ENCODE measurements around the gene PCDHA5. TPM values are rescaled to one million over a fixed set of nuclear protein-coding genes. Genes with fewer than 3 reads are reported as not detected.
"Not testable (repeated sequence)": the region's sequence is repeated elsewhere in the genome, so short reads cannot be mapped to it uniquely, and the experiment has no call there.

The PCDHA5 gene
- total RNA-seq, result not detected in 2 replicates

DNA sequence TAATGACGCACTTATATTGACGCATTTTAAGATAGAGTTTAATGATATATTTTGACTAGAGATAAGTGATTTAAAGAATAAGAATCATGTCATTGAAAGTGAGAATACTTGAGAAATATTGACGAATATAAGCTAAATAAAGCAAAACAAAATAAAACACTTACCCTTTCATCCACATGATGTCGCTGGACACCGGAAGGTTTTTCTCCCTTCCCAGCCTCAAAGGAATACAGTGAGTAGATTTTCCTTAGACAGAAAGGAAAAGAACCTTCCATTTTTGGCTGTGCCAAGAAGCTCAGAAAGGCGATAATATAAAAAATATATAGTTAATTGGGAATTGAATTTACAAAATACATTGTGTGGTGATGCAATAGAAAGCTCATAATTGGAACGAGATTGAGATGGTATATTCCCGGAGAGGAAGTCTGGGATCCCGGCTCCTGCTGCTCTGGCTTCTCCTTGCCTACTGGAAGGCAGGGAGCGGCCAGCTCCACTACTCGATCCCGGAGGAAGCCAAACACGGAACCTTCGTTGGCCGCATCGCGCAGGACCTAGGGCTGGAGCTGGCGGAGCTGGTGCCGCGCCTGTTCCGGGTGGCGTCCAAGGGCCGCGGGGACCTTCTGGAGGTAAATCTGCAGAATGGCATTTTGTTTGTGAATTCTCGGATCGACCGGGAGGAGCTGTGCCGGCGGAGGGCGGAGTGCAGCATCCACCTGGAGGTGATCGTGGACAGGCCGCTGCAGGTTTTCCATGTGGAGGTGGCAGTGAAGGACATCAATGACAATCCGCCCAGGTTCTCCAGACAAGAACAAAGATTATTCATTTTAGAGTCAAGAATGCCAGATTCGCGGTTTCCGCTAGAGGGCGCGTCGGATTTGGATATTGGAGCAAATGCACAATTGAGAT lies at the start of gene PCDHA5:
Gene PCDHA5, plus strand, starts transcription at position 239 of the 906 bp plus-strand sequence.
- H3K4me1 Mint-ChIP-seq (ENCODE audit: low read depth), result no peaks in the 10 kb centered on the region
- no peaks in the 10 kb centered on the region for H3K27me3 Mint-ChIP-seq (ENCODE audit: low read depth)
- DNase-seq (ENCODE audit: low spot score), result no peak
- no peaks in the 10 kb centered on the region for H3K36me3 Mint-ChIP-seq (ENCODE audit: low read depth)
- H3K9me3 Mint-ChIP-seq, result peaks cover 20% of the 10 kb centered on the region
- intact Hi-C loops (cut with micrococcal nuclease), result no loop called here
- H3K4me3 Mint-ChIP-seq (ENCODE audit: low read depth), result no peak within 1 kb of the TSS
- no peak within 1 kb of the TSS for H3K27ac Mint-ChIP-seq

DNA sequence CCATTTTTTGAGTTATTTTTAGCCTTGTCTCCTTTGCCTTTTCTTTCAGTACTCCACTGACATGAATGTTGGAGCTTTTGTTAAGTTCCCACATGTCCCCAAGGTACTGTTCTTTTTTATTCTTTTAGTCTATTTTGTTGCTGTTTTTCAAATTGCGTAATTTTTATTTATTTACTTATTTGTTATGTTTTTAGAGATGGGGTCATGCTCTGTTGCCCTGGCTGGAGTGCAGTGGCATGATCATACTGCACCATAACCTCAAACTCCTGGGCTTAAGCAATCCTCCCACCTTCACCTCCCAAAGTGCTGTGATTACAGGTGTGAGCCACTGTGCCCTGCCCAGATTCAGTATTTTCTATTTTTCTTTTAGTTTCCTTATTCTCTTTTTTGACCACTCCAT lies 40.9 kb upstream of the PCDHA5 start:
- Mint-ChIP-seq H3K4me3 (ENCODE audit: low read depth) (no peak overlapping the region), H3K9me3 (peaks cover 73% of the 10 kb centered on the region), H3K27ac (no peak overlapping the region), H3K4me1 (ENCODE audit: low read depth) (no peaks in the 10 kb centered on the region), H3K36me3 (ENCODE audit: low read depth) (peaks cover 6% of the 10 kb centered on the region), H3K27me3 (ENCODE audit: low read depth) (no peaks in the 10 kb centered on the region)
- DNase-seq (ENCODE audit: low spot score), result no peak
- intact Hi-C loops (cut with micrococcal nuclease), result no loop called here

DNA sequence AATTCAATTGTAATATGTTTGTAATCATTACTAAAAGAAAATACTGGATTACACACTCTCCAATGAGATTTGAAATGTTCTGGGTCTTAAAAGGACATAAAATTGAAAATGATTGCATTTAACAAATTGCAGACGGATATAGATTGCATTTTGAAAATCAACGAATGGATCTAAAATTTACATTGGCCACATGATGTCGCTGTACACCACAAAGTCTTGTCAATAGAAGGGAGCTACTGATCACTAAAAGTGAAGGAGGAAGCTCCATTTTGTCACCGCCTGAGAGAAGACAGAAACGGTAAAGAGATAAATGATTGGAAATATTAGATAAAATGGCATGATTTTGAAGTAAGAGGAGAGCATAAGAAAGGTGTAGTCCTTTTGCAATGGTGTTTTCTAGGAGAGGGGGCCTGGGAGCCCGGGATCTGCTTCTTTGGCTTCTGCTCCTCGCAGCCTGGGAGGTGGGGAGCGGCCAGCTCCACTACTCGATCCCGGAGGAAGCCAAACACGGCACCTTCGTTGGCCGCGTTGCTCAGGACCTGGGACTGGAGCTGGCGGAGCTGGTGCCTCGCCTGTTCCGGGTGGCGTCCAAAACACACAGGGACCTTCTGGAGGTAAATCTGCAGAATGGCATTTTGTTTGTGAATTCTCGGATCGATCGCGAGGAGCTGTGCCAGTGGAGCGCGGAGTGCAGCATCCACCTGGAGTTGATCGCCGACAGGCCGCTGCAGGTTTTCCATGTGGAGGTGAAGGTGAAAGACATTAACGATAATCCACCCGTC lies 35.3 kb upstream of the PCDHA5 start, which contains the start of gene PCDHA1:
Gene PCDHA1, plus strand, starts transcription at position 236 of the 782 bp plus-strand sequence.
- H3K36me3 Mint-ChIP-seq (ENCODE audit: low read depth), result no peaks in the 10 kb centered on the region
- no peak within 1 kb of the TSS for H3K4me3 Mint-ChIP-seq (ENCODE audit: low read depth)
- intact Hi-C loops (cut with micrococcal nuclease), result no loop called here
- H3K9me3 Mint-ChIP-seq, result peaks cover 43% of the 10 kb centered on the region
- H3K4me1 Mint-ChIP-seq (ENCODE audit: low read depth), result no peaks in the 10 kb centered on the region
- DNase-seq (ENCODE audit: low spot score), result no peak
- H3K27me3 Mint-ChIP-seq (ENCODE audit: low read depth), result no peaks in the 10 kb centered on the region
- H3K27ac Mint-ChIP-seq, result no peak within 1 kb of the TSS

DNA sequence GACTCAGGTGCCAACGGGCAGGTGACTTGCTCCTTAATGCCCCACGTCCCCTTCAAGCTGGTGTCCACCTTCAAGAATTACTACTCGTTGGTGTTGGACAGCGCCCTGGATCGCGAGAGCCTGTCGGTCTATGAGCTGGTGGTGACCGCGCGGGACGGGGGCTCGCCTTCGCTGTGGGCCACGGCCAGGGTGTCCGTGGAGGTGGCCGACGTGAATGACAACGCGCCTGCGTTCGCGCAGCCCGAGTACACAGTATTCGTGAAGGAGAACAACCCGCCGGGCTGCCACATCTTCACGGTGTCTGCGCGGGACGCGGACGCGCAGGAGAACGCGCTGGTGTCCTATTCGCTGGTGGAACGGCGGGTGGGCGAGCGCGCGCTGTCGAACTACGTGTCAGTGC lies 34.0 kb upstream of the PCDHA5 start:
- H3K4me3 Mint-ChIP-seq (ENCODE audit: low read depth); intact Hi-C loops (cut with micrococcal nuclease); DNase-seq (ENCODE audit: low spot score); H3K27me3 Mint-ChIP-seq (ENCODE audit: low read depth); H3K27ac Mint-ChIP-seq; H3K4me1 Mint-ChIP-seq (ENCODE audit: low read depth); H3K36me3 Mint-ChIP-seq (ENCODE audit: low read depth): not testable (repeated sequence)
- peaks cover 41% of the 10 kb centered on the region for H3K9me3 Mint-ChIP-seq

DNA sequence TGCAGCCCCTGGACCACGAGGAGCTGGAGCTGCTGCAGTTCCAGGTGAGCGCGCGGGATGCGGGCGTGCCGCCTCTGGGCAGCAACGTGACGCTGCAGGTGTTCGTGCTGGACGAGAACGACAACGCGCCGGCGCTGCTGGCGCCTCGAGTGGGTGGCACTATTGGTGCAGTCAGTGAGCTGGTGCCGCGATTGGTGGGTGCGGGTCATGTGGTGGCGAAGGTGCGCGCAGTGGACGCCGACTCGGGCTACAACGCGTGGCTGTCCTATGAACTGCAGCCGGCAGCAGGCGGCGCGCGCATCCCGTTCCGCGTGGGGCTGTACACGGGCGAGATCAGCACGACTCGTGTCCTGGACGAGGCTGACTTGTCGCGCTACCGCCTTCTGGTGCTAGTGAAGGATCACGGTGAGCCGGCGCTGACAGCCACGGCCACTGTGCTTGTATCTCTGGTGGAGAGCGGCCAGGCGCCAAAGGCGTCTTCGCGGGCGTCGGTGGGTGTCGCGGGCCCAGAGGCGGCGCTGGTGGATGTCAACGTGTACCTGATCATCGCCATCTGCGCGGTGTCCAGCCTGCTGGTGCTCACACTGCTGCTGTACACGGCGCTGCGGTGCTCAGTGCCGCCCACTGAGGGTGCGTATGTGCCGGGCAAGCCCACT lies 33.4 kb upstream of the PCDHA5 start:
- H3K36me3 Mint-ChIP-seq (ENCODE audit: low read depth); DNase-seq (ENCODE audit: low spot score); intact Hi-C loops (cut with micrococcal nuclease); H3K27ac Mint-ChIP-seq; H3K4me1 Mint-ChIP-seq (ENCODE audit: low read depth); H3K27me3 Mint-ChIP-seq (ENCODE audit: low read depth); H3K4me3 Mint-ChIP-seq (ENCODE audit: low read depth): not testable (repeated sequence)
- H3K9me3 Mint-ChIP-seq, result peaks cover 43% of the 10 kb centered on the region

DNA sequence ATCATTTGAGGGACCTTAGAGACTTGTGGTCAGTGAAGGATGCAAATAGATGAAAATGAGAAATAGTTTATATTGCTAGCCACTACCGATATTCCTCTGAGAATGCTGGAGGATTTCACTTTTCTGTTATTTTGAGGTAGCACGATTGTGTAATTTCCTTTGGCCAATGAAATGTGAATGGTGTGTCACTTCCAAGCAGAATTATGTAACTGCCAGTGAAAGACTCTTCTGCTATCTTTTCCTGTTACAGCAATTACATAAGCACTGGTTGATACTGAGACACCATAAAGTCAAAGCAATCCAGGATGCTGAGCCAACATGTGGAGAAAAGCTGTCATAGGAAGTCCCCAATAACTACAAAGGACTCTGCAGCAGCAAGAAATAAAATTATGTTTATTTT lies 30.3 kb upstream of the PCDHA5 start:
- Mint-ChIP-seq H3K4me3 (ENCODE audit: low read depth) (no peak overlapping the region), H3K27ac (no peak overlapping the region), H3K4me1 (ENCODE audit: low read depth) (no peaks in the 10 kb centered on the region), H3K27me3 (ENCODE audit: low read depth) (no peaks in the 10 kb centered on the region), H3K36me3 (ENCODE audit: low read depth) (no peaks in the 10 kb centered on the region), H3K9me3 (peaks cover 35% of the 10 kb centered on the region)
- intact Hi-C loops (cut with micrococcal nuclease), result loop anchor here (10.0 kb wide), 1 partner anchor 64 kb away; the partner anchor contains the start of gene PCDHA10
- no peak for DNase-seq (ENCODE audit: low spot score)

DNA sequence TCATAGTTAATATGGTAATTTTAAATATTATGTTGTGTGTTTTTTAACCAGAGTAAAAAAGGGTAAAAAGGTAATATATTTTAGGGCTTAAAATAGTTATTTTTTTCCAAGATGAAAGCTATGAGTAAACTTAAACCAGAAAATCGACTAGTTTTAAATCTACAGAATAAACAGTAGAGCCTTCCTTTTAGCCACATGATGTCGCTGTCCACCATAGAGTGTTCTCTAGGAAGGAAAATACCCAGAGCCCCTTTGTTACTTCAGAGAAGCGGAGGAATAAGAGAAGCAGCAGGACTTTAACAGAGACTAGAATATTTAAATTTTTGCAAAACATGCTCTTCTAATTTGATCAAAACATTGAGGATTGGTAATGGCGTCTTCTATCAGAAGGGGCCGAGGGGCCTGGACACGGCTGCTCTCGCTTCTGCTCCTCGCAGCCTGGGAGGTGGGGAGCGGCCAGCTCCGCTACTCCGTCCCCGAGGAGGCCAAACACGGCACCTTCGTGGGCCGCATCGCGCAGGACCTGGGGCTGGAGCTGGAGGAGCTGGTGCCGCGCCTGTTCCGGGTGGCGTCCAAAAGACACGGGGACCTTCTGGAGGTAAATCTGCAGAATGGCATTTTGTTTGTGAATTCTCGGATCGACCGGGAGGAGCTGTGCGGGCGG lies 26.7 kb upstream of the PCDHA5 start, which contains the start of gene PCDHA2:
Gene PCDHA2, plus strand, starts transcription at position 258 of the 664 bp plus-strand sequence.
- Mint-ChIP-seq H3K4me1 (ENCODE audit: low read depth) (no peaks in the 10 kb centered on the region), H3K4me3 (ENCODE audit: low read depth) (no peak within 1 kb of the TSS), H3K27me3 (ENCODE audit: low read depth) (no peaks in the 10 kb centered on the region), H3K36me3 (ENCODE audit: low read depth) (no peaks in the 10 kb centered on the region), H3K9me3 (peaks cover 25% of the 10 kb centered on the region), H3K27ac (no peak within 1 kb of the TSS)
- intact Hi-C loops (cut with micrococcal nuclease), result loop anchor here (10.0 kb wide), 1 partner anchor 60 kb away; the partner anchor contains the start of gene PCDHA10
- no peak for DNase-seq (ENCODE audit: low spot score)

DNA sequence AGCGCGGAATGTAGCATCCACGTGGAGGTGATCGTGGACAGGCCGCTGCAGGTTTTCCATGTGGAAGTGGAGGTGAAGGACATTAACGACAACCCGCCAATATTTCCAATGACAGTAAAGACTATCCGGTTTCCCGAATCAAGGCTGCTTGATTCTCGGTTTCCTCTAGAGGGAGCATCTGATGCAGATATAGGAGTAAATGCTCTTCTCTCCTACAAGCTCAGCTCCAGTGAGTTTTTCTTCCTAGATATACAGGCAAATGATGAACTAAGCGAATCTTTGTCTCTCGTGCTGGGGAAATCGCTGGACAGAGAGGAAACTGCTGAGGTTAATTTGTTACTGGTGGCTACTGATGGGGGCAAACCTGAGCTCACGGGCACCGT lies 26.2 kb upstream of the PCDHA5 start:
- no peaks in the 10 kb centered on the region for H3K4me1 Mint-ChIP-seq (ENCODE audit: low read depth)
- no peaks in the 10 kb centered on the region for H3K36me3 Mint-ChIP-seq (ENCODE audit: low read depth)
- peaks cover 29% of the 10 kb centered on the region for H3K9me3 Mint-ChIP-seq
- H3K27me3 Mint-ChIP-seq (ENCODE audit: low read depth), result no peaks in the 10 kb centered on the region
- no peak overlapping the region for H3K27ac Mint-ChIP-seq
- no peak for DNase-seq (ENCODE audit: low spot score)
- no peak overlapping the region for H3K4me3 Mint-ChIP-seq (ENCODE audit: low read depth)
- intact Hi-C loops (cut with micrococcal nuclease), result loop anchor here (10.0 kb wide), 1 partner anchor 60 kb away; the partner anchor contains the start of gene PCDHA10

DNA sequence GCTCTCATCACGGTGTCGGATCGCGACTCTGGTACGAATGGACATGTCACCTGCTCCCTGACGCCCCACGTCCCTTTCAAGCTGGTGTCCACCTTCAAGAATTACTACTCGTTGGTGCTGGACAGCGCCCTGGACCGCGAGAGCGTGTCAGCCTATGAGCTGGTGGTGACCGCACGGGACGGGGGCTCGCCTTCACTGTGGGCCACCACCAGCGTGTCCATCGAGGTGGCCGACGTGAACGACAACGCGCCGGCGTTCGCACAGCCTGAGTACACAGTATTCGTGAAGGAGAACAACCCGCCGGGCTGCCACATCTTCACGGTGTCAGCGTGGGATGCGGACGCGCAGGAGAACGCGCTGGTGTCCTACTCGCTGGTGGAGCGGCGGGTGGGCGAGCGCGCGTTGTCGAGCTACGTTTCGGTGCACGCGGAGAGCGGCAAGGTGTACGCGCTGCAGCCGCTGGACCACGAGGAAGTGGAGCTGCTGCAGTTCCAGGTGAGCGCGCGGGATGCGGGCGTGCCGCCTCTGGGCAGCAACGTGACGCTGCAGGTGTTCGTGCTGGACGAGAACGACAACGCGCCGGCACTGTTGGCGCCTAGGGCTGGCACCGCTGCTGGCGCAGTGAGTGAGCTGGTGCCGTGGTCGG lies 25.2 kb upstream of the PCDHA5 start:
- peaks cover 34% of the 10 kb centered on the region for H3K9me3 Mint-ChIP-seq
- DNase-seq (ENCODE audit: low spot score); H3K27me3 Mint-ChIP-seq (ENCODE audit: low read depth); H3K4me1 Mint-ChIP-seq (ENCODE audit: low read depth); H3K4me3 Mint-ChIP-seq (ENCODE audit: low read depth); H3K36me3 Mint-ChIP-seq (ENCODE audit: low read depth); H3K27ac Mint-ChIP-seq: not testable (repeated sequence)
- intact Hi-C loops (cut with micrococcal nuclease), result loop anchor here (10.0 kb wide), 1 partner anchor 59 kb away; the partner anchor contains the start of gene PCDHA10

DNA sequence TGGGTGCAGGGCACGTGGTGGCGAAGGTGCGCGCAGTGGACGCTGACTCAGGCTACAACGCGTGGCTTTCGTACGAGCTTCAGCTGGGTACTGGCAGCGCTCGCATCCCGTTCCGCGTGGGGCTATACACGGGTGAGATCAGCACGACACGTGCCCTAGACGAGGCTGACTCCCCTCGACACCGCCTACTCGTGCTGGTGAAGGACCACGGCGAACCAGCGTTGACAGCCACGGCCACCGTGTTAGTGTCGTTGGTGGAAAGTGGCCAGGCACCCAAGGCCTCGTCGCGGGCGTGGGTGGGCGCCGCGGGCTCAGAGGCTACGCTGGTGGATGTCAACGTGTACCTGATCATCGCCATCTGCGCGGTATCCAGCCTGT lies 24.7 kb upstream of the PCDHA5 start:
- peaks cover 34% of the 10 kb centered on the region for H3K9me3 Mint-ChIP-seq
- H3K27me3 Mint-ChIP-seq (ENCODE audit: low read depth), result no peaks in the 10 kb centered on the region
- intact Hi-C loops (cut with micrococcal nuclease), result loop anchor here (10.0 kb wide), 1 partner anchor 58 kb away; the partner anchor contains the start of gene PCDHA10
- no peak overlapping the region for H3K27ac Mint-ChIP-seq
- no peaks in the 10 kb centered on the region for H3K4me1 Mint-ChIP-seq (ENCODE audit: low read depth)
- no peaks in the 10 kb centered on the region for H3K36me3 Mint-ChIP-seq (ENCODE audit: low read depth)
- H3K4me3 Mint-ChIP-seq (ENCODE audit: low read depth), result no peak overlapping the region
- DNase-seq (ENCODE audit: low spot score), result no peak

DNA sequence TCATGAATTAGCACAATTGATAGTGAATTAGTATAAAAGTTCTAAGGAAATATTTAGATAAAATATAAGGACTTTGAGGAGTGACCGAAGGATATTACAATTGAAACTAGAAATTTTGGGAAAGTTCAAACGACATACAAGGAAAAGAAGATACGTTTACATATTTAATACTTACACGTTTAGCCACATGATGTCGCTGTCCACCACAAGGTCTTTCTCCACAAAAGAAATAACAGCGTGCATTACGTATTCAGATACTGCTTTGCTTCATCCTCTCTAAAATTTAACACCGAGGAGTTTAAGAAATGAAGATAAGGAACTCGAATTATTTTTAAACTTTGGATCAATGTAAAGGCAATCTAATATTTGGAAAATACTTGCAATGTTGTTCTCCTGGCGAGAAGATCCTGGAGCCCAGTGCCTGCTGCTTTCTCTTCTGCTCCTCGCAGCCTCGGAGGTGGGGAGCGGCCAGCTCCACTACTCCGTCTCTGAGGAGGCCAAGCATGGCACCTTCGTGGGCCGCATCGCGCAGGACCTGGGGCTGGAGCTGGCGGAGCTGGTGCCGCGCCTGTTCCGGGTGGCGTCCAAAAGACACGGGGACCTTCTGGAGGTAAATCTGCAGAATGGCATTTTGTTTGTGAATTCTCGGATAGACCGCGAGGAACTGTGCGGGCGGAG lies 20.5 kb upstream of the PCDHA5 start, which contains the start of gene PCDHA3:
Gene PCDHA3, plus strand, starts transcription at position 242 of the 678 bp plus-strand sequence.
- no peak within 1 kb of the TSS for H3K27ac Mint-ChIP-seq
- intact Hi-C loops (cut with micrococcal nuclease), result no loop called here
- DNase-seq (ENCODE audit: low spot score), result no peak
- H3K27me3 Mint-ChIP-seq (ENCODE audit: low read depth), result no peaks in the 10 kb centered on the region
- H3K4me3 Mint-ChIP-seq (ENCODE audit: low read depth), result no peak within 1 kb of the TSS
- peaks cover 35% of the 10 kb centered on the region for H3K9me3 Mint-ChIP-seq
- no peaks in the 10 kb centered on the region for H3K4me1 Mint-ChIP-seq (ENCODE audit: low read depth)
- H3K36me3 Mint-ChIP-seq (ENCODE audit: low read depth), result no peaks in the 10 kb centered on the region

All from activated T-helper 2 cell treated with anti-CD3 and anti-CD28 coated beads, Interferon-gamma antibody, Interleukin-2, Interleukin-4, amounts not matched to agents 10 μg/mL and 5 μg/mL and 100 μg/mL, durations not matched to agents 14 hours and 24 hours and 36 hours (primary cell).